ENCODE data around the gene ZDHHC16. TPM values are rescaled to one million over a fixed set of nuclear protein-coding genes. Genes with fewer than 3 reads are reported as not detected.
A peak's percentile ranks its signal among the peaks of the same experiment; 100 is the strongest.

Gene ZDHHC16
- total RNA-seq, 1 donor from 2014 or later, result 15.2 TPM

DNA sequence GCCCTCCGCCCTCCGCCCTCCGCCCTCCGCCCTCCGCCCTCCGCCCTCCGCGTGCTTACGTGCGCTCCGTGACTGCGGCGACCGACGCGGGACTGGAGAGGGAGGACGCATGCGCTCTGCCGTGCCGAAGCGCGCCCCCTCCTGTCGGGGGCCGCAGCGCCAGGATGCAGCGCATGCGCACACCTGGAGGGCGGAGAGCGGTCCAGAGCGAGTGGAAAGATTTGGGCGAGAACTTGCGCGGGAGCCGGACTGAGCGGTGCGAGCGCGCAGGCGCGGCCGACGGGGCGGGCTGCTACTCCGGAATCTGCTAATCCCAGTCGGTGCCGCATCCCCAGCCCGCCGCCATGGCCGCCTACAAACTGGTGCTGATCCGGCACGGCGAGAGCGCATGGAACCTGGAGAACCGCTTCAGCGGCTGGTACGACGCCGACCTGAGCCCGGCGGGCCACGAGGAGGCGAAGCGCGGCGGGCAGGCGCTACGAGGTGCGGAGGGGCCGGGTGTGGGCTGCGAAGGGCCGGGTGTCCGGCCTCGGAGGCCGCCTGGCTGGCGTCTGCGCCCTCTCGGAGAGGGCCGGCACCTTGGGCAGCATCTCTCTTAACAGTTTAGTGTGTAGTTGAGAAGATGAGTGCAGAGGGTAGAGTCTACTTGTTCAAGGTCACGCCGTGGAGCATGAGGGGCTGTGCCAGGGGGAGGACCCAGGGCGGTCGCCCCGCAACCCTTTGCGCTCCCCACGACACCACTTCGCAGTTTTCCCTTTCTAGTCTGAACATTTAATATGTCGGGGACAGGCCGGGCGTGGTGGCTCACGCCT is 19.8 kb upstream of the ZDHHC16 start, which contains the start of gene PGAM1:
TSS of gene PGAM1 (plus strand) at position 228 of the 812 bp plus-strand sequence. CDS start at position 345, 117 bp downstream.
- no peaks in the 10 kb centered on the region for H3K9me3 ChIP-seq (ENCODE audit: low read depth)
- H3K9ac ChIP-seq, result peak within 1 kb of the TSS; percentile 89
- no peaks in the 10 kb centered on the region for H3K9me3 Mint-ChIP-seq
- peak within 1 kb of the TSS; percentile 94 for H3K4me3 ChIP-seq
- peak within 1 kb of the TSS; percentile 96 for H3K4me2 ChIP-seq
- peaks cover 60% of the 10 kb centered on the region for H3F3A ChIP-seq (ENCODE audit: low read depth)
- peaks cover 43% of the 10 kb centered on the region for H4K20me1 ChIP-seq (ENCODE audit: low read depth)
- peaks cover 28% of the 10 kb centered on the region for H3K36me3 Mint-ChIP-seq
- peak within 1 kb of the TSS; percentile 96 for H3K4me3 Mint-ChIP-seq
- TF ChIP-seq, protein P1, sequence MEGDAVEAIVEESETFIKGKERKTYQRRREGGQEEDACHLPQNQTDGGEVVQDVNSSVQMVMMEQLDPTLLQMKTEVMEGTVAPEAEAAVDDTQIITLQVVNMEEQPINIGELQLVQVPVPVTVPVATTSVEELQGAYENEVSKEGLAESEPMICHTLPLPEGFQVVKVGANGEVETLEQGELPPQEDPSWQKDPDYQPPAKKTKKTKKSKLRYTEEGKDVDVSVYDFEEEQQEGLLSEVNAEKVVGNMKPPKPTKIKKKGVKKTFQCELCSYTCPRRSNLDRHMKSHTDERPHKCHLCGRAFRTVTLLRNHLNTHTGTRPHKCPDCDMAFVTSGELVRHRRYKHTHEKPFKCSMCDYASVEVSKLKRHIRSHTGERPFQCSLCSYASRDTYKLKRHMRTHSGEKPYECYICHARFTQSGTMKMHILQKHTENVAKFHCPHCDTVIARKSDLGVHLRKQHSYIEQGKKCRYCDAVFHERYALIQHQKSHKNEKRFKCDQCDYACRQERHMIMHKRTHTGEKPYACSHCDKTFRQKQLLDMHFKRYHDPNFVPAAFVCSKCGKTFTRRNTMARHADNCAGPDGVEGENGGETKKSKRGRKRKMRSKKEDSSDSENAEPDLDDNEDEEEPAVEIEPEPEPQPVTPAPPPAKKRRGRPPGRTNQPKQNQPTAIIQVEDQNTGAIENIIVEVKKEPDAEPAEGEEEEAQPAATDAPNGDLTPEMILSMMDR (IDR thresholded peaks at IDR 0.05), result peak; percentile 66
- no peak for TF ChIP-seq EZH2phosphoT487 (IDR thresholded peaks at IDR 0.05)
- no peaks in the 10 kb centered on the region for H3K27me3 ChIP-seq
- peak within 1 kb of the TSS; percentile 77 for H3K27ac ChIP-seq
- peaks cover 19% of the 10 kb centered on the region for H3K4me1 ChIP-seq
- H3K4me1 Mint-ChIP-seq, result peaks cover 31% of the 10 kb centered on the region
- H3K36me3 ChIP-seq, result peaks cover 11% of the 10 kb centered on the region
- peak; percentile 97 for DNase-seq (ENCODE audit: low spot score)
- peaks cover 51% of the 10 kb centered on the region for H3K79me2 ChIP-seq (ENCODE audit: low read depth)
- H2AFZ ChIP-seq (replicated peaks), result peak within 1 kb of the TSS; percentile 36
- peaks cover 2% of the 10 kb centered on the region for H3K27me3 Mint-ChIP-seq (ENCODE audit: insufficient read depth, low read depth)
- peak within 1 kb of the TSS; percentile 81 for H3K27ac Mint-ChIP-seq

DNA sequence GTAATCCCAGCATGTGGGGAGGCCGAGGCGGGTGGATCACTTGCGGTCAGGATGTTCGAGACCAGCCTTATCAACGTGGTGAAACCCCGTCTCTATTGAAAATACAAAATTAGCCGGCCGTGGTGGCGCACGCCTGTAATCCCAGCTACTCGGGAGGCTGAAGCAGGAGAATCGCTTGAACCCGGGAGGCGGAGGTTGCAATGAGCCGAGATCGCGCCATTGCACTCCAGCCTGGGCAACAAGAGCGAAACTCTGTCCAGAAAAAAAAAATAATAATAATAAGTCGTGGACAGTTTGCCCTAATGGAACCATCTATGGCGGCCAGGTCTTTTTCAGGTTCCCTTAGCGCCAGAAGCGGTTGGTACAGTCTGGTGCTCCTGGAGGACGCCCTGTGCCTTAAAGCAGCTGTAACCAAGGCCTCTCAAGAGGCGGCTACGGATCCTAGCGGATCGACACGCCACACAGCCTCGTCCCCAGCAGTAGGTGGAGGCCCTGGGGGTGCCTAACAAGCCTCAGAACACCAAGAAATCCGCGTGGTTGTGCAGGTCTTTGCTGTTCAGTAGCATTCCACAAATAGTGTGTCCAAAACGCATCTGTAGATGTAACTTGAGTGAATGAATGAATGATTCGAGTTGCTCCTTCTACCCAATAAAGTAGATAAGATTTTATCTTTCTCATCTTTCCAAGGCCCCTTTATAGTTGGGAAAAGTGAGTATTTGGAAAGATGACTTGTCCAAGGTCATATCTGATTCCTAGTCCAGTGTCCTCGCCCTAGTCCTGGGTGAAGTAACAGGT is 19.0 kb upstream of the ZDHHC16 start:
- DNase-seq (ENCODE audit: low spot score), result peak; percentile 45
- Histone ChIP-seq H3K9me3 (ENCODE audit: low read depth) (no peaks in the 10 kb centered on the region), H3K79me2 (ENCODE audit: low read depth) (peaks cover 56% of the 10 kb centered on the region), H3K27ac (peak overlapping the region; percentile 77), H3K4me1 (peaks cover 19% of the 10 kb centered on the region), H2AFZ (replicated peaks) (no peak overlapping the region), H3K4me2 (peak overlapping the region; percentile 96), H3K9ac (peak overlapping the region; percentile 89), H3K36me3 (peaks cover 17% of the 10 kb centered on the region), H3K27me3 (no peaks in the 10 kb centered on the region), H4K20me1 (ENCODE audit: low read depth) (peaks cover 51% of the 10 kb centered on the region), H3K4me3 (peak overlapping the region; percentile 94), H3F3A (ENCODE audit: low read depth) (peaks cover 68% of the 10 kb centered on the region)
- peaks cover 31% of the 10 kb centered on the region for H3K4me1 Mint-ChIP-seq
- peak overlapping the region; percentile 81 for H3K27ac Mint-ChIP-seq
- peaks cover 2% of the 10 kb centered on the region for H3K27me3 Mint-ChIP-seq (ENCODE audit: insufficient read depth, low read depth)
- H3K4me3 Mint-ChIP-seq, result peak overlapping the region; percentile 96
- H3K9me3 Mint-ChIP-seq, result no peaks in the 10 kb centered on the region
- peaks cover 35% of the 10 kb centered on the region for H3K36me3 Mint-ChIP-seq
- TF ChIP-seq EZH2phosphoT487 (IDR thresholded peaks at IDR 0.05) (no peak), EZH2 (IDR thresholded peaks at IDR 0.05) (no peak)
- TF ChIP-seq, protein P1 (IDR thresholded peaks at IDR 0.05), result no peak

DNA sequence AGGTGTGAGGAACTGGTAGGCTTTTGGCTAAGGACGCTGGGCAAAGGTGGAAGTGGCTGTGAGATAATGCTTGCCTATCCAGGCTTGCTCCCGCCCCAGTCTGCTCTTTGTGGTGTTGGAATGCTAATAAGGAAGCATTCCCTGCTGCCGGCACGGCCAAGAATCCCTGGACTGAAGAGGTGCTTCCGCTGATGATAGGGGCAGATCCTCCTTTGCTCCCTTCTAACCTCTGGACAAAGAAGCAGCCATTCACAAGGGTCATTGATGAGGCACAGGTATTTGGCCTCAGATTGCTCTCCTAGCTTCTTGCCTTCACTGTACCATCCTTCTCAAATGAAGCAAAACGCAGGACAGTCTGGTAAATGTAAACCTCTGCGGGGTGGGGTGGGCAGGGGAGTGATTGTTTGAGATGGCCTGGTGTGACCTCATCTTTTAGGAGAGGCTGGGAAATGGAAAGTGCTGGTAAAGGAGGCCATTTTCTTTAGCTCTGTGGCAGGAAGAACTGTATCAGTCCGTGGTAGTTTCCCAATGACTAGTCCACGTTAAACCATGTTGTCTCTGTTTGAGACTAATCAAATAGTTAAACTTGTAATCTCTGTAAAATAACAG is 18.3 kb upstream of the ZDHHC16 start:
- H3K9me3 ChIP-seq (ENCODE audit: low read depth), result no peaks in the 10 kb centered on the region
- H3K9me3 Mint-ChIP-seq, result no peaks in the 10 kb centered on the region
- peak; percentile 82 for DNase-seq (ENCODE audit: low spot score)
- H3K9ac ChIP-seq, result peak overlapping the region; percentile 89
- peaks cover 38% of the 10 kb centered on the region for H3K36me3 Mint-ChIP-seq
- H3K79me2 ChIP-seq (ENCODE audit: low read depth), result peaks cover 56% of the 10 kb centered on the region
- H3K4me3 ChIP-seq, result peak overlapping the region; percentile 94
- peak overlapping the region; percentile 77 for H3K27ac ChIP-seq
- H3K27me3 Mint-ChIP-seq (ENCODE audit: insufficient read depth, low read depth), result peaks cover 2% of the 10 kb centered on the region
- H2AFZ ChIP-seq (replicated peaks), result no peak overlapping the region
- H4K20me1 ChIP-seq (ENCODE audit: low read depth), result peaks cover 54% of the 10 kb centered on the region
- TF ChIP-seq EZH2 (IDR thresholded peaks at IDR 0.05), result no peak
- TF ChIP-seq EZH2phosphoT487 (IDR thresholded peaks at IDR 0.05), result no peak
- TF ChIP-seq, protein P1 (IDR thresholded peaks at IDR 0.05), result no peak
- H3K27me3 ChIP-seq, result no peaks in the 10 kb centered on the region
- H3K4me2 ChIP-seq, result peak overlapping the region; percentile 96
- peaks cover 31% of the 10 kb centered on the region for H3K4me1 Mint-ChIP-seq
- H3K4me3 Mint-ChIP-seq, result peak overlapping the region; percentile 96
- peaks cover 19% of the 10 kb centered on the region for H3K4me1 ChIP-seq
- H3K36me3 ChIP-seq, result peaks cover 17% of the 10 kb centered on the region
- peak overlapping the region; percentile 79 for H3K27ac Mint-ChIP-seq
- peaks cover 70% of the 10 kb centered on the region for H3F3A ChIP-seq (ENCODE audit: low read depth)
